IPS-15b (cell line): Measurements from ENCODE around the gene CBLB.
"Not testable (repeated sequence)": the region's sequence is repeated elsewhere in the genome, so short reads cannot be mapped to it uniquely, and the experiment has no call there.

ENCODE experiments used
- H3K27me3 ChIP-seq: one replicate; pipeline ENCODE4 v1.6.1; 2013; ENCODE audit warnings: low read length; ENCODE audit not compliant: control insufficient read depth, insufficient read depth
- H3K36me3 ChIP-seq: one replicate; pipeline ENCODE4 v1.6.1; 2013; ENCODE audit warnings: low read length; ENCODE audit not compliant: control insufficient read depth, insufficient read depth
- H3K4me1 ChIP-seq: one replicate; pipeline ENCODE4 v1.6.1; 2013; ENCODE audit warnings: mild to moderate bottlenecking, low read length; ENCODE audit not compliant: control insufficient read depth, insufficient read depth
- H3K4me3 ChIP-seq: one replicate; pipeline ENCODE4 v1.5.1; 2013; ENCODE audit warnings: low read depth, low read length
- H3K9ac ChIP-seq: one replicate; pipeline ENCODE4 v1.6.1; 2013; ENCODE audit warnings: low read depth, mild to moderate bottlenecking, low read length
- H3K9me3 ChIP-seq: one replicate; pipeline ENCODE4 v1.6.1; 2013; ENCODE audit warnings: mild to moderate bottlenecking, low read length; ENCODE audit not compliant: control insufficient read depth, insufficient read depth

CBLB gene

GRCh38 chr3:105731686-105732085 is 137.1 kb downstream of the CBLB start:
- Histone ChIP-seq H3K27me3 (no peaks in the 10 kb centered on the region), H3K4me1 (no peaks in the 10 kb centered on the region), H3K9me3 (no peaks in the 10 kb centered on the region), H3K4me3 (no peak overlapping the region), H3K9ac (no peak overlapping the region), H3K36me3 (no peaks in the 10 kb centered on the region)

- Histone ChIP-seq H3K36me3 (no peaks in the 10 kb centered on the region), H3K9ac (no peak overlapping the region), H3K4me1 (no peaks in the 10 kb centered on the region), H3K9me3 (no peaks in the 10 kb centered on the region), H3K27me3 (no peaks in the 10 kb centered on the region), H3K4me3 (no peak overlapping the region)
Measured at GRCh38 chr3:105730801-105731354, 137.9 kb downstream of the CBLB start.

GRCh38 chr3:105729667-105730066 is 139.1 kb downstream of the CBLB start:
- no peaks in the 10 kb centered on the region for H3K9me3 ChIP-seq
- no peaks in the 10 kb centered on the region for H3K27me3 ChIP-seq
- no peak overlapping the region for H3K9ac ChIP-seq
- H3K4me3 ChIP-seq, result no peak overlapping the region
- no peaks in the 10 kb centered on the region for H3K36me3 ChIP-seq
- H3K4me1 ChIP-seq, result no peaks in the 10 kb centered on the region

GRCh38 chr3:105728771-105729312 is 140.0 kb downstream of the CBLB start:
- Histone ChIP-seq H3K27me3 (no peaks in the 10 kb centered on the region), H3K9me3 (no peaks in the 10 kb centered on the region), H3K36me3 (no peaks in the 10 kb centered on the region), H3K9ac (no peak overlapping the region), H3K4me3 (no peak overlapping the region), H3K4me1 (no peaks in the 10 kb centered on the region)

GRCh38 chr3:105727036-105727435 is 141.8 kb downstream of the CBLB start:
- not testable (repeated sequence) for H3K36me3 ChIP-seq, H3K4me3 ChIP-seq, H3K9me3 ChIP-seq, H3K9ac ChIP-seq, H3K4me1 ChIP-seq, H3K27me3 ChIP-seq

- no peaks in the 10 kb centered on the region for H3K27me3 ChIP-seq
- no peaks in the 10 kb centered on the region for H3K4me1 ChIP-seq
- no peaks in the 10 kb centered on the region for H3K9me3 ChIP-seq
- no peak overlapping the region for H3K4me3 ChIP-seq
- no peak overlapping the region for H3K9ac ChIP-seq
- no peaks in the 10 kb centered on the region for H3K36me3 ChIP-seq
Measured at GRCh38 chr3:105722943-105723556, 145.8 kb downstream of the CBLB start.

GRCh38 chr3:105719791-105720190 is 149.0 kb downstream of the CBLB start:
- H3K27me3 ChIP-seq, result no peaks in the 10 kb centered on the region
- H3K4me3 ChIP-seq, result no peak overlapping the region
- no peaks in the 10 kb centered on the region for H3K4me1 ChIP-seq
- H3K9me3 ChIP-seq, result no peaks in the 10 kb centered on the region
- no peak overlapping the region for H3K9ac ChIP-seq
- H3K36me3 ChIP-seq, result no peaks in the 10 kb centered on the region

- Histone ChIP-seq H3K36me3 (no peaks in the 10 kb centered on the region), H3K4me1 (no peaks in the 10 kb centered on the region), H3K27me3 (no peaks in the 10 kb centered on the region), H3K9ac (no peak overlapping the region), H3K4me3 (no peak overlapping the region), H3K9me3 (no peaks in the 10 kb centered on the region)
Measured at GRCh38 chr3:105715372-105715771, 153.4 kb downstream of the CBLB start.

GRCh38 chr3:105714453-105714852 is 154.4 kb downstream of the CBLB start:
- Histone ChIP-seq H3K4me1 (no peaks in the 10 kb centered on the region), H3K27me3 (no peaks in the 10 kb centered on the region), H3K4me3 (no peak overlapping the region), H3K9ac (no peak overlapping the region), H3K9me3 (no peaks in the 10 kb centered on the region), H3K36me3 (no peaks in the 10 kb centered on the region)

GRCh38 chr3:105708980-105709379 is 159.8 kb downstream of the CBLB start:
- no peak overlapping the region for H3K9ac ChIP-seq
- H3K4me1 ChIP-seq, result no peaks in the 10 kb centered on the region
- no peaks in the 10 kb centered on the region for H3K27me3 ChIP-seq
- no peaks in the 10 kb centered on the region for H3K9me3 ChIP-seq
- H3K4me3 ChIP-seq, result no peak overlapping the region
- H3K36me3 ChIP-seq, result no peaks in the 10 kb centered on the region

- Histone ChIP-seq H3K4me1 (no peaks in the 10 kb centered on the region), H3K9ac (no peak overlapping the region), H3K36me3 (peaks cover 1% of the 10 kb centered on the region), H3K4me3 (no peak overlapping the region), H3K9me3 (no peaks in the 10 kb centered on the region), H3K27me3 (no peaks in the 10 kb centered on the region)
Measured at GRCh38 chr3:105707009-105707408, 161.8 kb downstream of the CBLB start.

GRCh38 chr3:105704726-105705410 is 163.9 kb downstream of the CBLB start:
- H3K4me1 ChIP-seq, result no peaks in the 10 kb centered on the region
- H3K4me3 ChIP-seq, result no peak overlapping the region
- no peak overlapping the region for H3K9ac ChIP-seq
- H3K27me3 ChIP-seq, result no peaks in the 10 kb centered on the region
- peaks cover 4% of the 10 kb centered on the region for H3K36me3 ChIP-seq
- no peaks in the 10 kb centered on the region for H3K9me3 ChIP-seq
